Daoy (cell line): ENCODE data around the gene NLRC5. TPM values are rescaled to one million over a fixed set of nuclear protein-coding genes. Genes with fewer than 3 reads are reported as not detected.
"Not testable (repeated sequence)": the region's sequence is repeated elsewhere in the genome, so short reads cannot be mapped to it uniquely, and the experiment has no call there.

Experiments
- DNase-seq: peaks from one replicate; pipeline ENCODE4 v3.0.0-alpha.2; 2015; ENCODE audit warnings: low read depth
- total RNA-seq: library from RNA; depleted of rRNA; stranded (reverse); fragments of >200 nt; shearing (Covaris generic); gene quantifications from 2 replicates; pipeline ENCODE4 v1.2.3, GENCODE V29; 2014

The NLRC5 gene
- total RNA-seq, 1 experiment from 2014 or later: 9.0 TPM

DNA sequence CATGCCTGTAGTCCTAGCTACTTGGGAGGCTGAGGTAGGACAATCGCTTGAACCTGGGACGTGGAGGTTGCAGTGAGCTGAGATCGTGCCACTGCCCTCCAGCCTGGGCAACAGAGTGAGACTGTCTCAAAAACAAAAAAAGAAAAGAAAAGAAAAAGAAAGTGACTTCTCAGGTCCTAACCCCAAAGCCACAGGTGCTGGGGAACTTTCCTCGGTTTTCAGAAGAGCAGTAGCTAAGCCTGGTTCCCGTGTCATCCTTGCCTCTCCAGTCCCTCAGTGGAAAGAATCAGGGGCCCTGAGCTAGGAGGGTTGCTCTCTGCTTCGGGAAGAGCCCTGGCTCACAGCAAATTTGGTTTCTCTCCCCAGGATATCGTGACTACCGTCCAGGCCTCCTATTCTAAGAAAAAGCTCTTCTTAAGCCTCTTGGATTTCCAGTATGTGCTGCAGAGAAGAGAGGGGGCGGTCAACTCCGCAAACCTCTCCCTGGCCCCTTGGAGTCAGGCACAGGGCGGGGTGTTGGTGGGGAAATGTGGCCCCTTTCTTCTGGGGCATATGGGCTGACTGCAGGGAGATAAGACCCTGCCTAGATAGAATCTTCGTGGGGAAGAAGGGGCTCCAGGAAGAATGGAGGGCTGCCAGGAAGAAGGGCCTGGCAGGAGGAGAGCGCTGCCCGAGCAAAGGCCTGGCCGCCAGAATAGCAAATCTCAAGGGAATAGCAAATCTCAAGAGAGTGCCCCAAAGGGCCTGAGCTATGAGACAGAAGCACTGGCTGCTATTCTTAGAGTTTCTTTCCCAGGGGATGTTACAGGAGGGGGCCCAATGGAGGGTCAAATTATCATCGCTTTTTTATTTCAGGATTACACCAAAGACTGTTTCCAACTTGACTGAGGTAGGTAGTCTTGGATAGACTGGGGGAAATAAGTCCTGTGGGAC is 8.3 kb upstream of the NLRC5 start:
- no peak for DNase-seq

DNA sequence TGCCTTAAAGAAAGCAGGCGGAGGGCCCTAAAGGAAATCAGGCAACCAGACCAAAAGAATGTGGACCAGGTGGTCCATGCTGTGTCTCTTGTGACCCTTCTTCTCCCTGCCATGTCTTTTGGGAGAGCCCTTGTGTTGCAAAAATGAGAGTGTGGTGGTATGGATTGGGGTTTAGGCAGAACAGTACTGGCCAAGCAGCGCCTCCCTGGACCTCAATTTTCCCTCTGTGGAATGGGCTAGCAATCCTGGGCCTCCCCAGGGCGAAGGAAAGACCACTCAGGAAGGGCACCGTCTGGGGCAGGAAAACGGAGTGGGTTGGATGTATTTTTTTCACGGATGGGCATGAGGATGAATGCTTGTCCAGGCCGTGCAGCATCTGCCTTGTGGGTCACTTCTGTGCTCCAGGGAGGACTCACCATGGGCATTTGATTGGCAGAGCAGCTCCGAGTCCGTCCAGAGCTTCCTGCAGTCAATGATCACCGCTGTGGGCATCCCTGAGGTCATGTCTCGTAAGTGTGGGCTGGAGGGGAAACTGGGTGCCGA is 7.6 kb upstream of the NLRC5 start:
- no peak for DNase-seq

DNA sequence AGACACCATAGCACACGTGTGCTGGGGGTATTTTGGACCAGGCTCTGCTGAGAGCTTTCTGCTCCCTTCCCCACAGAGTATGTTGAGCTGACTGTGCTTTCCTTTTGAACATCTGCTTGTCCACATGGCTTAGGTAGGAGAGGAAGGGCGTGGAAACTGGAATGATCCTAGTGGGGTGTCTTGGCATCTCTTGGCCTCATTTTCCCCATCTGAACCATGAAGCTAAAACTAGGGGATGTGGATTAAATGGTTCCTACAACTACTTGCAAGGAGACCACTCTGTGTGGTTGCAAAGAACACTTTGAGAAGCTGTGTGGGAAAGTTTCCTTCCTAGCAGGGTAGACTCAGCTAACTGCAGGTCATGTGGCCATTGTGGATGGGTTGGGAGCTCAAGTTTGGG is 6.7 kb upstream of the NLRC5 start:
- no peak for DNase-seq

DNA sequence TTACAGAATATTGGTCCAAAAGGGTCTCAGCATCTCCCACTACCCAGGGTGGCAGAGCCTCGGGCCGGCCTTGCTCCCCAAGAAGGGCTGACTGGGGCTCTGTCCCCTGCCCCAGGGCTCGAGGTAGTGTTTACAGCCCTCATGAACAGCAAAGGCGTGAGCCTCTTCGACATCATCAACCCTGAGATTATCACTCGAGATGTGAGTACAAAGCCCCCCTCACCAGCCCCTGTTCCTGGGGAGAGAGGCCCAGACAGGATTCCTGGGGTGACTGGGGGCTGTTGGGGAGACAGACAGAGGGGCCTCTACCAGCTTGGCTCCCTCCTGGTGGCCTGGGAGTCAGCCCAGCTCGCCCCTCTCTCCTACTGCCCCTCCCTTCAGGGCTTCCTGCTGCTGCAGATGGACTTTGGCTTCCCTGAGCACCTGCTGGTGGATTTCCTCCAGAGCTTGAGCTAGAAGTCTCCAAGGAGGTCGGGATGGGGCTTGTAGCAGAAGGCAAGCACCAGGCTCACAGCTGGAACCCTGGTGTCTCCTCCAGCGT is 6.1 kb upstream of the NLRC5 start:
- no peak for DNase-seq

DNA sequence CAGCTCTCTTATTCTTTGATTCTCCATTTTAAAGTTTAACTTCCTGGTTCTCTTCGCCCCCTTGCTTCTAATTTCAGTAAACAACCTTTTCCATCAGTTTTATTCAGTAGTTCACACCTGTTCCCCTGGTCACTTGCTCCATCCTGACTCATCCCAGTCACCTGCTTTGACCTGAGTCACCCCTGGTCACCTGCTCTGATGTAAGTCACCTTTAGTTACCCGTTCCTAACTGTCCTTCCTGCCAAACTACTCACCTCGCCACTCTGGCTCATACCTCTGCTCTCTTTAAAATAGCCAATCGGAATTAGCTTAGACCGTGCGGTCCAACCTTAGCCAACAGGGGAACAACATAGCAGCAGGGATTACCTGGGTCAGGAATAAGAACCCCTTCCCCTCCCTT is 4.7 kb upstream of the NLRC5 start:
- no peak for DNase-seq

DNA sequence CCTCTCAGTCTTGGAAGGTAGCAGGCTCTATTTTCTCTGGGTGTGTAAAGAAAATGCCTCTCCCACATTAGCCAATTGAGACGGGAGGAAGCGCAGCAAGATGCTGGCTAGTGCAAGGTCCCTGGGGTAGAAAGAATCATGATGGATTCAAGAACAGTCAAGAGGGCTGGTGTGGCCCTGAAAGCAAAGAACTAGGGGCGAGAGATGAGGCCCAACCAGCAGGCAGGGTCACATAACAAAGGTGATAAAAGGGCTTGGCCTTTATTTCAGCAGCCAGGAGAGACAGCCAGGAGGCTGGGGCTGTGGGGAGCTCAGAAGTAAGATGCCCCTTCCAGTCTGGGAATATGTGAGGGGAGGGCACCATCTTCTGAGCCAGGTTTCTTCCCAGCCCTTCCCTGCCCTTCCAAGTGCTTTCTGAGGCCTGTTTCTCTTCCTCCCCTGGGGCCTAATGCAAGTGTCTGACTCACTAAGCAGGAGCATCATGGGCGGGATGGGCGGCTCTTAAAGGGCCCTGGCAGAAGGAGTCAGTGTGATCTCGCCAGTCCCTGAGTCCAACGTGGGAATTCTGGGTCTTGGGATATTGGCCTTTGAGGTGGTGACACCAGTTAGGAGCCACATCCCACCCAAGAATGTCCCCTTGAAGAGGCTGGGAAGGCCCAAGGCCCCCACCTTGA is 3.9 kb upstream of the NLRC5 start:
- peak; percentile 82 for DNase-seq

DNA sequence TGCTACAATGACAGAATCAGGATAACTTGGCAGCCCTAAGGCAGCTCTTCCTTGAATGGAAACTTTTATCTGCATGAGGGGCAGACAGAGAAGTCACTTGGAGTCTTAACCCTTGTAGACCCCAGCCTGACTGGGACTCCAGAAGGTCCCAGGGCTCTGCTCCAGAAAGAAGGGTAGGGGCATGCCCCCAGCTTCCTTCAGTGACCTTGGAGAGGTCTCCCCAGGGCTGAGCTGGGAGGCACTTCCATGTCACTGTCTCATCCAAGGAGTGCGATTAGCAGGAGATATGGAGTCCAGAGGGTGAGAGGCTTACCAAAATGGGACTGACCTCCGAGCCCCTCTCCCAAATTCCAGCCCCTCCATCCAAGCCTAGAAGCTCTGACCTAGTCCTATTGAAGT is 3.4 kb upstream of the NLRC5 start:
- no peak for DNase-seq

DNA sequence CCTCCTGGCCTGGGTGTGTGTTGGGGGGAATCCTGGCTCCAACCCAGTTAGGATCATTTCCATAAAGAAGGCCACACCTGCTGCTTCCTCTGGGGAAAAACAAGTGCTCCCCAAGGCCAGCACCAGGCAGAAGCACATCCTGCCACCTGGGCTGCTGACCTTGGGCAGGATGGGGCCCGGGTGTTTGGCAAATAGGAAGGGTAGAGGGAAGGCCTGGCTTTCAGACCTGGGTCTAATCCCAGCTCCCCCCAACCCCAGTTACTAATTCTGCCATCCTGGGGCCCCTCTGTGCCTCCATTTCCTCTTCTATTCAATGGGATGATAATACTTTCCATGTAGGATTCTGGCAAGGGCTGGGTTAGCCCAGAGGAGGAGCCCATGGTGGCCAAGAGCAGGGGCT is 3.0 kb upstream of the NLRC5 start:
- no peak for DNase-seq

DNA sequence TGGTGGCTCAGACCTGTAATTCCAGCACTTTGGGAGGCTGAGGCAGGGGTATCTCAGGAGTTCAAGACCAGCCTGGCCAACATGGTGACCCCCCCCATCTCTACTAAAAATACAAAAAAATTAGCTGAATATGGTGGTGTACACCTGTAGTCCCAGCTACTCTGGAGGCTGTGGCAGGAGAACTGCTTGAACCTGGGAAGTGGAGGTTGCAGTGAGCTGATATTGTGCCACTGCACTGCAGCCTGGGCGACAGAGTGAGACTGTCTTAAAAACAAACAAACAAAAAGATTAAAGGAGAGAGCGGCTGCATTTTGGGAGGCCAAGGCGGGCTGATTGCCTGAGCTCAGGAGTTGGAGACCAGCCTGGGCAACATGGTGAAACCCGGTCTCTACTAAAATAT is 2.4 kb upstream of the NLRC5 start:
- not testable (repeated sequence) for DNase-seq

DNA sequence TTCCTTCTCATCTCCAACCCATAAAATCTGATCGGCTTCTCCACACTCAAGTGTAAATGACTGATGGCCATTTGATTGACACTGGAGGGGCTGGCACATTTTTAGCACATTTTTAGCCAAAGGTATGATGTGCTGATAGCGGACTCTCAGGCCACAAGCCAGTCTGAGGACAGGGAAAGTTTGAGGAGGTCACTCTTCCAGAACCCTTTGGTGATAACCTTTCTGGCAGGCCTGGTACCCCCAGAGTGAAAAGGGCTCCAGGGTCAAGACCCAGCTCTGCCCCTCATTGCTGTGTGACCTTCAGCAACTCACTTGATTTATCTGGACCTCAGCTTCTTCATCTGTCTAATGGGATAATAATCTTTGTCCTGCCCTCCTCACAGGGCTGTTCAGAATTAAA is 1.7 kb upstream of the NLRC5 start:
- DNase-seq: no peak

DNA sequence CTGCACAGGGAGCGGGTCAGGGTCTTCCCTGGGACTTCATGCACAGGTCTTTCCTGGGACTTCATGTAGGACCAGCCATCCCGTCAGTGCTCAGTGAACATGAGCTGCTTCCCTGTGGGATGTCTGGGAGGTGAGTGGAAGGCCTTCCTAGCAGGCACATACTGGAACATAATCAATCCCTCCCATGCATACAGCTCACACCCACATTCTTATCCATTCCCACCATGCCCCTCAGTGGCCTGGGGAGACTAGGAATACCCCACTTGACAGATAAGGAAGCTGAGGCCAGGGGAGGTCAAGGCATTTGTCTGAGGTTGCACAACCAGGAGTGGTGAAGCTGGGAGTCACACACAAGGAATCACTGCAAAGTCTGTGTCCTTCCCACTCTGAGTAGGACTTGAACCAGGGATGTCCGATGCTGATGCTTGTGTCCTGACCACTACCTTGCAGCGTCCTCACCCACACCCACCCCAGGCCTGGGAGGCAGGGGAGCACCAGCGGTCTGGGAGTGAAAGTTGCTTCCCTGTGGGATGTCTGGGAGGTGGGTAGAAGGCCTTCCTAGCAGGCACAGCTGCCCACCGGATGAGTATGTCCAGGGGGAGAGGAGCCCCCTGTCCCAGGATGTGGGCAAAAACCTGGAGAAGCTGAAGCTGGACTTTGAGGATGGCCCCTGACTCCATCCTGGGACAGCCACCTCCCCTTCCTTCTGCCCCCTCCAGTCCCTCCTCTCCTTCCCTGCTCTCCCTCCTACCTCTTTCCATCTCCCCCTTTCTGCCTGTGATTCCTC is 1.0 kb upstream of the NLRC5 start:
- no peak for DNase-seq

DNA sequence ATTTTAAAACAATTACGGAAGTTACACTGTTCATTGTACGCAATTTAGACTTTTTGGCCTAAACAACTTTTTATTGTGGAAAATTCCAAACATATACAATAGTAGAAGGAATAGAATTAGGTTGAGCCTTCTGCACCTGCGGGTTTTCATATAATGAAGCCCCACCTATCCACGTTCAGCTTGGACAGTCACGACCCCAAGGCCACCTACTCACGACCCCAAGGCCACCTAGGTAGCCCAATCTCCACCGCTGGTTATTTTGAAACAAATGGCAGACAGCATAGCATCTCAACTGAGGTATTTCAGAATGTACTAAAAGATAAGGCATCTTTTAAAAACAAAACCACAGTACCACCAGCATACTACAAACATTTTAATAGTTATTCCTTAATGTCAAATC is 631 bp downstream of the NLRC5 start:
- no peak for DNase-seq

DNA sequence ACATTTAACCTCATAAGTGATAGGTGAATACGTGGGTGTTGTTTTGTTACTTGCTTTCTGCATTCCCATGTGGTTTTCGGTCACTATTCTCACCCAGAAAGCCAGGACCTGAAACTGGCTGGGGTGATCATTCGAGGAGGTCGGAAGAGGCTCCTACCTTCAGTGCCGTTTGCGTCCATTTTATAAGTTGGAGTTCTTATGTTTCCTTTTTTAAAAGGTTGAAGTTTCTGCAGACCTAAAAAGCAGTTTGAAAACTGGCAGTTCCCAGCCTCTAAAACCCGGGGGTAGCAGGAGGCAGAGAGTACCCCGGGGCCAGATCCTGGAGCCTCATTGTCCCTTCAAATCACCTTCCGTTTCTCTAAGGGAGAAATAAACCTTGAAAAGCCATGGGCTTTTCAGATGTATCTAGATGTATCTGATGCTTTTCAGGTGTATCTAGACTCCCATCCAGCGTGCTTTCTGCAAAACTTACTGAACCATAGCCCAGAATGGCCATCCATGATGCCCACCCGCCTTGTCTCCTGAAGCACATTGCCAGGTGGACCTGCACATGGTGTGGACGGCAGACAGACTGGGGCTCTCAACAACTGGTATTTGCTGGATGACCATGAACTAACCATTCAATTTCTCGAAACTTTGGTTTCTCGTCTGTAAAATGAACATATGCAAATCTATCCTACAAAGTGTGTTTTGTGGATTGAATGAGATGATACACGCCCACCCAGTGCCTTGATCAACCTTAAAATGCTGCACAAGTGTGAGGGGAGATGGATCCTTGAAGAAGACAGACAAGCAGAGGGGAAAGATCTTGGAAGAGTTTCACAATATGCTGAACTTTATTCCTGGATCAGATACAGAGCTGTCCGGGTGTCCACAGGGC is 1.3 kb downstream of the NLRC5 start:
- DNase-seq: no peak

DNA sequence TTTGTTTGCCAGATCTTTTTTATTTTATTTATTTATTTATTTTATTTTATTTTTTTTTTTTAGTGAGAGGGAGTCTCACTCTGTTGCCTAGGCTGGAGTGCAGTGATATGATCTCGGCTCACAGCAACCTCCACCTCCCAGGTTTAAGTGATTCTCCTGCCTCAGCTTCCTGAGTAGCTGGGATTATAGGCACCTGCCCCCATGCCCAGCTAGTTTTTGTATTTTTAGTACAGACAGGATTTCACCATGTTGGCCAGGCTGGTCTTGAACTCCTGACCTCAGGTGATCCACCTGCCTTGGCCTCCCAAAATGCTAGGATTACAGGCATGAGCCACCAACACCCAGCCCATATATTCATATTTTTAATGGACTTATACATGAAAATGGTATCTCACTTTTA is 3.1 kb downstream of the NLRC5 start:
- DNase-seq: not testable (repeated sequence)

DNA sequence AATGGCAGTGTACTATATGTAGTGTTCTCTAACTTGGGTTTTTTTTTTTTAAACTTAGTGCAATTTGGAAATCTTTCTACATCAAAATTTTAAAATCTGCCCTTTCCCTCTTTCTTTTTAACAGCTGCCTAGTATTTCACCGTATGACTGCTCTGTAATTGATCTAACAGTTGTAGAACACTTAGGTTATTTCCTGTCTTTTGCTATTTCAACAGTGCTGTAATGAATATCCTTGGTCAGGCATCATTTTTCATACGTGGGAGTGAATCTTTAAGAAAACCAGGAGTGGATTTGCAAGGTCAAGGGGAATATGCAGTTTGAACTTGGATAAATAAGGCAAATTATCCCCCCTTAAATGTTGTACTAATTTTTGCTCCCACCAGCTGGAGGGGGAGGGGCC is 3.8 kb downstream of the NLRC5 start:
- DNase-seq: no peak

DNA sequence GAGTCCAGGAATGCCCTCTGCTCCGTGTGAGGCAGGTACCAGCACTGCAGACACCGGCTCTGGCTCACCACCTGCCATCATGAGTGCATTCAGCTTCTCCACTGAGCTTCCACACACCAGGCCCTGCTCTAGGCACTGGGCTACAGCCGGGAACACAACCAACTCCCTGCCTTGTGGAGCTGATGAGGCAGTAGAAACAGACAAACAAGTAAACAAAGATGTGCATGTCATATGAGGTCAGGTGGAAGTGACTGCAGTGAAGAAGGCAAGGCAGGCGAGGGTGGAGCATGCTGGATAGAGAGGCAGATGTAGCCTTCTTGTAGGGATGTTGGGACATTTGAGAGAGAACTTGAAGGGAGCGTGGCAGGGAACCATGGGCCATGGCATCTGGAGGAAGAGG is 5.0 kb downstream of the NLRC5 start:
- DNase-seq: no peak

DNA sequence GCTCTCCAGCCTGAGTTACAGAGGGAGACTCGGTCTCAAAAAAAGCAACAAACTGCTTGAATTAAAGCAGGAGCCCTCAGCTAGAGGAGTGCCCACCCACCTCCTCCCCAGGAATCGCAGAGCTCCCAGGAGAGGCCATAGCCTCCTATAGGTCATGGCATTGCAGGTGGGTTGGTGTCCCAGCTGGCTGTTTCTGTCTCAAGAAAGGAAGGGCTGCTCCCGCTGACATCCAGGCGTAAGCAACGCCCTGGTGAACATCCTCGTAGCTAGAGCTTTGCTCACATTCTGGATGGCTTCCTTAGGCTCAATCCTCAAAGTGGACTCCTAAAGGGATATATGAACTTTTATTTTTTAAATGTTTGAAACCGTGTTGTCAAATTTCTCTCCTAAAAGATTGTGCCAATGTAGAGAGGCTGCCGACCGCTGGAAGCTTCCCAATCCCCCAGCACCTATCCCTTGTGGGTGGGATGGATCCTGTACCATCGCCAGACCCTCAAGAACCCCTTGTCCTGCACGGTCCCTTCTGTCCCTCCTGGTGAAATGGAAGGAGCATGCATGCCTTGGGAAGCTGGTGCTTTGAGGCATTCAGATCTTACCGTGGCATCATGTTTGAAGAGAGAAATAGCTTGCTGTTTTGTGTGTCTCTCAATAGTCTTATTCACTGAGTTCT is 5.9 kb downstream of the NLRC5 start:
- DNase-seq: no peak

DNA sequence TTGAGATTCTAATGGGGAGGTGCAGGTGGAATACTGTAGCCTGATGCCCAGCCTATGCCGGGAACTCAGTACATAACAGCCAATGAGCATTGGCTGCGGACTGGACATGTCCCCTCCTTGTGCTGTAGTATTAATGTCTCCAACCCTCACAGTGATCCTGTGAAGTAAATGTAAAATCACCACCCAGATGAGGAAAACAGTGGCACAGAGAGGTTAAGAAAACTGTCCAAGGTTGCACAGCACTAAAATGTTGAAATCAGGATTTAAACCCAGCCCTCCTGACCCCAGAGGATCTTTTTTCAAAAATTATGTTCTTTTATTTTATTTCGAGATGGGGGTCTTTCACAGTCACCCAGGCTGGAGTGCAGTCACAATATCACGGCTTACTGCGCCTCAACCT is 7.9 kb downstream of the NLRC5 start:
- DNase-seq: no peak

DNA sequence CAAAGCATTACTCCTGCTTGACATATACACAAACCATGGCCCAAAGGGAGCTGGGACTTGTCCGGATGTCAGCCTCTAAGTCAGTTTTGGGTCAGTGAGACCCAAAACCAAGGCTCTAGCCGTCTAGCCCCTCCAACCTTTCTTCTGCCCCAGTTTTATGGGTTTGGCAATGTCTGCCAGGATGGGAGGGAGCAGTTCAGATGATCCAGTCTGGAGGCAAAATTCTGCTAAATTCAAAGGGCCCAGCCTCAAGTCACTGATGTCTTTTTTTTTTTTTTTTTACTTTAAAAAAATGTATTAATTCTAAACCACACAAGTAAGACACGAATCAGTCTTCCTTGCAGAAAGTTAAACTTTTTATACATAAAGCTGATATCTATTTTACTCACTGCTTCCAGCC is 8.6 kb downstream of the NLRC5 start:
- no peak for DNase-seq

DNA sequence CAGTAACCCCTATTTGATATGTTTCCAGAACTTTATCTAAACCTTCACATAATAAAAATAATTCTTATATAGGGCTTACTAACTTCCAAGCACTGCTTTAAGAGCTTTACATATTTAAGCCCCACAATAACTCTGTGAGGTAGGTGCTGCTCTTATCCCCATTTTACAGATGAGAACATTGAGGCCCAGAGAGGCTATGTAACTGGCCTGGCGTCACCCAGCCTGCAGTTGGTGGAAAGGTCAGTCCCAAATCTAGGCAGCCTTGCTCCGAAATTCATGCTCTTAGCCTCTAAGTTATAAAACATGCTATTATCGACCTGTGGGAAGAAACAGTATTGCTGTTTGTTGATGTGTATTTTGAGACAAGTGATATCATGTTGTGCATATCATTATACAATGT is 9.0 kb downstream of the NLRC5 start:
- no peak for DNase-seq
